Measurements from ENCODE around the gene EPAS1.

- TF ChIP-seq CTCF (IDR thresholded peaks at IDR 0.05): no peak
- TF ChIP-seq EZH2phosphoT487 (IDR thresholded peaks at IDR 0.05): no peak
Observed at GRCh38 chr2:46315103-46315890, 18.1 kb downstream of the EPAS1 start.
